Activated B cell treated with CpG ODN at 0.5 μM for 24 hours (primary cell): Measurements from ENCODE around the gene CNGB1. TPM values are rescaled to one million over a fixed set of nuclear protein-coding genes. Genes with fewer than 3 reads are reported as not detected.
"Not testable (repeated sequence)": the region's sequence is repeated elsewhere in the genome, so short reads cannot be mapped to it uniquely, and the experiment has no call there.

Experiments used
- ATAC-seq: fragments of 200-7000 bp; cut with Tn5 transposase; one replicate; pipeline ENCODE4 v1.10.0; 2021; ENCODE audit warnings: low read depth, mild to moderate bottlenecking, moderate library complexity
- CTCF ChIA-PET: fragments of 350-600 bp; sonication (Branson Sonifier 250); formaldehyde crosslinking; loops from one replicate; lab custom pipeline; 2021; ENCODE audit warnings: antibody characterized with exemption; lab: Charles Lee
- POLR2A ChIA-PET: fragments of 350-600 bp; sonication (Branson Sonifier 250); formaldehyde crosslinking; loops from one replicate; lab custom pipeline; 2021; ENCODE audit warnings: antibody characterized with exemption; lab: Charles Lee
- DNase-seq: peaks from one replicate; pipeline ENCODE4 v3.0.0; 2022
- H3K27ac Mint-ChIP-seq: one replicate; pipeline ENCODE4 v1.8.0; 2020; ENCODE audit warnings: mixed read lengths
- H3K27me3 Mint-ChIP-seq: one replicate; pipeline ENCODE4 v1.8.0; 2021; ENCODE audit warnings: mixed read lengths
- H3K36me3 Mint-ChIP-seq: one replicate; pipeline ENCODE4 v1.8.0; 2021; ENCODE audit warnings: low read depth, mixed read lengths
- H3K4me1 Mint-ChIP-seq: one replicate; pipeline ENCODE4 v1.8.0; 2021; ENCODE audit warnings: mixed read lengths
- H3K4me3 Mint-ChIP-seq: one replicate; pipeline ENCODE4 v1.8.0; 2020; ENCODE audit warnings: mild to moderate bottlenecking, mixed read lengths
- H3K9me3 Mint-ChIP-seq: one replicate; pipeline ENCODE4 v1.8.0; 2020; ENCODE audit warnings: mixed read lengths
- intact Hi-C: fragments of 100-400 bp; cut with micrococcal nuclease; formaldehyde crosslinking; loops from one replicate; pipeline ENCODE4 v1.15.1; 2024
- total RNA-seq: library from RNA; stranded (reverse); gene quantifications from 2 replicates; pipeline ENCODE4 v1.2.3, GENCODE V29; 2022
- TF ChIP-seq, protein P1 (sequence below): fragments of 200-600 bp; IDR thresholded peaks from one replicate; pipeline ENCODE4 v1.8.0; 2022; ENCODE audit warnings: antibody characterized with exemption, mild to moderate bottlenecking

The CNGB1 gene
- total RNA-seq, 1 donor from 2014 or later, result not detected

DNA sequence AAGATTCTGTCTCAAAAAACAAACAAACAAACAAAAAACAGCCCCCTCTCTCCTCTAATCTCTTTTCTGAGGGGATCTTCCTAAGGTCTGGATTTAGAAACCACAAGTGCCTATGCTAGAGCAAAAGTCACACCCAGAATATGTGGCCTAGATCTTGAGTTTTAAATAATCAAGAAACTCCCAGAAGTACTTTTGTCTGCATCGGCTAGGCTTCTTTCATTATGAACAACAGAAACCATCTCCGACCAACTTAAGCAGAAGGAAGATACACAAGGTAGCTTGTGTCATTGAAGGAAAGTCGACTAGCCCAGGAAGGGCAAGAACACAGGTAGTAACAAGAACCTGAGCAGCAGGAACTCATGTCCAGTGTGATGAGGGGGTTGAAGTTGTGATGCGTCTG lies 94.7 kb downstream of the CNGB1 start:
- intact Hi-C loops, result no loop called here
- CTCF ChIA-PET, result interaction anchor here (0.6 kb wide), 1 partner anchor 9 kb away, joined by 4 read pairs; no protein-coding TSS in a partner anchor
- no peaks in the 10 kb centered on the region for H3K9me3 Mint-ChIP-seq
- no peak for DNase-seq
- H3K36me3 Mint-ChIP-seq, result no peaks in the 10 kb centered on the region
- H3K27me3 Mint-ChIP-seq, result peaks cover 11% of the 10 kb centered on the region
- POLR2A ChIA-PET, result no interaction called here
- no peak overlapping the region for H3K4me3 Mint-ChIP-seq
- TF ChIP-seq, protein P1, sequence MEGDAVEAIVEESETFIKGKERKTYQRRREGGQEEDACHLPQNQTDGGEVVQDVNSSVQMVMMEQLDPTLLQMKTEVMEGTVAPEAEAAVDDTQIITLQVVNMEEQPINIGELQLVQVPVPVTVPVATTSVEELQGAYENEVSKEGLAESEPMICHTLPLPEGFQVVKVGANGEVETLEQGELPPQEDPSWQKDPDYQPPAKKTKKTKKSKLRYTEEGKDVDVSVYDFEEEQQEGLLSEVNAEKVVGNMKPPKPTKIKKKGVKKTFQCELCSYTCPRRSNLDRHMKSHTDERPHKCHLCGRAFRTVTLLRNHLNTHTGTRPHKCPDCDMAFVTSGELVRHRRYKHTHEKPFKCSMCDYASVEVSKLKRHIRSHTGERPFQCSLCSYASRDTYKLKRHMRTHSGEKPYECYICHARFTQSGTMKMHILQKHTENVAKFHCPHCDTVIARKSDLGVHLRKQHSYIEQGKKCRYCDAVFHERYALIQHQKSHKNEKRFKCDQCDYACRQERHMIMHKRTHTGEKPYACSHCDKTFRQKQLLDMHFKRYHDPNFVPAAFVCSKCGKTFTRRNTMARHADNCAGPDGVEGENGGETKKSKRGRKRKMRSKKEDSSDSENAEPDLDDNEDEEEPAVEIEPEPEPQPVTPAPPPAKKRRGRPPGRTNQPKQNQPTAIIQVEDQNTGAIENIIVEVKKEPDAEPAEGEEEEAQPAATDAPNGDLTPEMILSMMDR, result no peak
- no peak overlapping the region for H3K27ac Mint-ChIP-seq
- H3K4me1 Mint-ChIP-seq, result no peaks in the 10 kb centered on the region
- no peak for ATAC-seq

DNA sequence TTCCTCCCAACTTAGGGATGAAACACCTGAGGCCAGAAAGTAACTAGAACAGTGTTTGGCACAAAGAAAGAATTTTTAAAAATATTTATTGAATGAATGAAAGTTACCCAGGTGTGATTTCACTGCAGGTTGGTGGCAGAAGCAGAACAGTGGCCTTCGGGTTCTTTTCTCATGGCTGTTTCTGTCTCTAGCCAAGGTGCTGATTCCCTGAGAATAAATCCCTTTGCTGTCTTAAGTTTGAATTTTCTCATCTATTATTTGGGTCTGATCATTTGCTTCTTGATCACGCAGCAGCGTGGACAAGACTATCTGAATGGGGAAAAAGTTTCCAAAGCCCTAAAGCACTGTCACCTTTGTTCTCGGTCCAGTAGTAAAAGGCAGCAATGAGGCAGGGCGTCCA lies 95.6 kb downstream of the CNGB1 start:
- POLR2A ChIA-PET, result no interaction called here
- CTCF ChIA-PET, result no interaction called here
- DNase-seq (no peak), ATAC-seq (no peak)
- Mint-ChIP-seq H3K36me3 (no peaks in the 10 kb centered on the region), H3K4me1 (no peaks in the 10 kb centered on the region), H3K9me3 (no peaks in the 10 kb centered on the region), H3K27me3 (peaks cover 11% of the 10 kb centered on the region), H3K4me3 (no peak overlapping the region), H3K27ac (no peak overlapping the region)
- intact Hi-C loops, result no loop called here
- TF ChIP-seq, protein P1, result no peak

DNA sequence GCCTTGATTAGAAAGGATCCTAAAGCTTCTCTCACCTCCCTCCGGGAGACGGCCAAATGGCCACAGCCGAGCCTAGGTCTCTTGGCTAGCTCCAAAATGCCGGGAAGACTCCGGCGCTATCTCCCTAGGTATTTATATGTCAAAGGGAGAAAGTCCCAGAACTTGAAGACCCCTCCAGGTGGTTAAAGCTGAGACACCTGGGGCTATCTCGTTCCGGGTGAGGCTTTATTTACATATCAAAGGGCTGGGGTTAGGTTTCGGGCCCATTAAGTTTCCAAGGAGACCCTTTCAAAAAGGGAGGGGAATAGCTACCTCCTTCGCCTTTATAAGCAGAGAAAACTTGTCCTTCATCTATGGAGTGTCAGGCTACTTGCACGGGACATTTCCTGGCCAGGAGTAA lies 97.7 kb downstream of the CNGB1 start:
- ATAC-seq, result no peak
- Mint-ChIP-seq H3K9me3 (no peaks in the 10 kb centered on the region), H3K4me1 (no peaks in the 10 kb centered on the region), H3K36me3 (no peaks in the 10 kb centered on the region), H3K27ac (no peak overlapping the region), H3K27me3 (peaks cover 11% of the 10 kb centered on the region), H3K4me3 (no peak overlapping the region)
- intact Hi-C loops, result no loop called here
- ChIA-PET CTCF (no interaction called here), POLR2A (no interaction called here)
- TF ChIP-seq, protein P1, result no peak
- no peak for DNase-seq

DNA sequence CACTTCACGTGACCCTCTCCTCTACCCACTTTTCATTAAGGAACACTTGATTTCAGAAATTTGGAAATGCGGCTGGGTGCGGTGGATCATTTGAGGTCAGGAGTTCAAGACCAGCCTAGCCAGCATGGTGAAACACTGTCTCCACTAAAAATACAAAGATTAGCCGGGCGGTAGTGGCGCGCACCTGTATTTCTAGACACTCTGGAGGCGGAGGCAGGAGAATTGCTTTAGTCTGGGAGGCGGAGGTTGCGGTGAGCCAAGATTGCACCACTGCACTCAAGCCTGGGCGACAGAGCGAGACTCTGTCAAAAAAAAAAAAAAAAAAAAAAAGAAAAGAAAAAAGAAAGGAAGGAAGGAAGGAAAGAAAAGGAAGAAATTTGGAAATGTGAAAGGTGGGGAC lies 98.2 kb downstream of the CNGB1 start:
- intact Hi-C loops, H3K4me3 Mint-ChIP-seq, CTCF ChIA-PET, H3K9me3 Mint-ChIP-seq, DNase-seq, POLR2A ChIA-PET, H3K27ac Mint-ChIP-seq, H3K4me1 Mint-ChIP-seq, H3K36me3 Mint-ChIP-seq, ATAC-seq: not testable (repeated sequence)
- H3K27me3 Mint-ChIP-seq, result peaks cover 11% of the 10 kb centered on the region

DNA sequence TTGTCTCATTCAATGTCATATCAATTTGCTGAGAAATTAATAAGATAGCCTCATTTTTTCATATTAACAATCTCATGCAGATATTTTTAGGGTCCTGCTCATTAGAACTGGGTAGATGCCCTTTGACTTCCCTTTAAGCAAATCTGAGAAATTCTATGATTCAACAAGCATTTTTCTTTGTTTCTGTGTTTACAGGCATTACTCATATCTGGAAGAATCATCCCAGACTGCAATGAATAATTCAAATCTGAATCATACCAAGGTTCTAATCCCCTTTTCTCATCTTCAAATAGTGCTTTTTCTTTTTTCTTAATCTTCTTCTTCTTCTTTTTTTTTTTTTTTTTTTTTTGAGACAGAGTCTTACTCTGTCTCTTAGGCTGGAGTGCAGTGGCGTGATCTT lies 99.5 kb downstream of the CNGB1 start:
- H3K36me3 Mint-ChIP-seq, result no peaks in the 10 kb centered on the region
- no peaks in the 10 kb centered on the region for H3K4me1 Mint-ChIP-seq
- DNase-seq (no peak), ATAC-seq (no peak)
- ChIA-PET CTCF (no interaction called here), POLR2A (no interaction called here)
- H3K27ac Mint-ChIP-seq, result no peak overlapping the region
- H3K4me3 Mint-ChIP-seq, result no peak overlapping the region
- intact Hi-C loops, result no loop called here
- no peaks in the 10 kb centered on the region for H3K9me3 Mint-ChIP-seq
- H3K27me3 Mint-ChIP-seq, result peaks cover 11% of the 10 kb centered on the region
- TF ChIP-seq, protein P1, result no peak
